Activated CD8-positive, alpha-beta memory T cell treated with anti-CD3 and anti-CD28 coated beads for 48 hours (primary cell): Measurements from ENCODE around the gene TEX261.
A peak's percentile ranks its signal among the peaks of the same experiment; 100 is the strongest.
"Not testable (repeated sequence)": the region's sequence is repeated elsewhere in the genome, so short reads cannot be mapped to it uniquely, and the experiment has no call there.

ENCODE experiments used
- DNase-seq, 3 experiments: peaks; one replicate each; pipeline ENCODE4 v3.0.0-alpha.2; 2020; ENCODE audit warnings: low read depth in 2 of 3, low spot score in 2 of 3

Gene TEX261

GRCh38 chr2:71000780-71001591, 6.3 kb upstream of the TEX261 start:
- DNase-seq, result peak in 2 of 3 experiments; percentile 63 to 75

DNA sequence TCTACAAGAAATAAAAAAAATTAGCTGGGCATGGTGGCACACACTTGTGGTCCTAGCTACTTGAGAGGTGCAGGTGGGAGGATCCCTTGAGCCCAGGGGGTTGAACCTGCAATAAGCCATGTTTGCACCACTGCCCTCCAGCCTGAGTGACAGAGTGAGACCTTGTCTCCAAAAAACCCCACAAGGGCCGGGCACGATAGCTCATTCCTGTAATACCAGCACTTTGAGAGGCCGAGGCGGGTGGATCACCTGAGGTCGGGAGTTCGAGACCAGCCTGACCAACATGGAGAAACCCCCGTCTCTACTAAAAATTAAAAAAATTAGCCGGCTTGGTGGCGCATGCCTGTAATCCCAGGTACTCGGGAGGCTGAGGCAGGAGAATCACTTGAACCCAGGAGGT, 5.3 kb upstream of the TEX261 start:
- DNase-seq, result not testable (repeated sequence)

GRCh38 chr2:70999362-70999761, 4.7 kb upstream of the TEX261 start:
- no peak for DNase-seq

- not testable (repeated sequence) for DNase-seq
Observed at GRCh38 chr2:70998885-70999284, 4.2 kb upstream of the TEX261 start.

DNA sequence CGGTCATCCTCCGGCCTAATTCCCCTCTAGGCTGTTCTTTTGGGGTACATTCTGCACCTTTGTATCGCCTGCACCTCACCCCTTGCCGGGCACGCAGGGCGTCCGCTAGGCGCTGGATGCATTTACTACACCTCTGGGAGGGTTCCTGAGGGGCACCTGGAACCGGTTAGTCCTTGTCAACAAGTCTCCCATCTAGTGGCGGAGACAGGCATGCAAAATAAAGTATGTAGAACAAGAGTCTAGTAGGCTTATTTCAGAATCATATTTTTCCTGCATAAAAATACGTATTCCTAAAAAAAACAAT, 705 bp upstream of the TEX261 start:
- no peak for DNase-seq

DNA sequence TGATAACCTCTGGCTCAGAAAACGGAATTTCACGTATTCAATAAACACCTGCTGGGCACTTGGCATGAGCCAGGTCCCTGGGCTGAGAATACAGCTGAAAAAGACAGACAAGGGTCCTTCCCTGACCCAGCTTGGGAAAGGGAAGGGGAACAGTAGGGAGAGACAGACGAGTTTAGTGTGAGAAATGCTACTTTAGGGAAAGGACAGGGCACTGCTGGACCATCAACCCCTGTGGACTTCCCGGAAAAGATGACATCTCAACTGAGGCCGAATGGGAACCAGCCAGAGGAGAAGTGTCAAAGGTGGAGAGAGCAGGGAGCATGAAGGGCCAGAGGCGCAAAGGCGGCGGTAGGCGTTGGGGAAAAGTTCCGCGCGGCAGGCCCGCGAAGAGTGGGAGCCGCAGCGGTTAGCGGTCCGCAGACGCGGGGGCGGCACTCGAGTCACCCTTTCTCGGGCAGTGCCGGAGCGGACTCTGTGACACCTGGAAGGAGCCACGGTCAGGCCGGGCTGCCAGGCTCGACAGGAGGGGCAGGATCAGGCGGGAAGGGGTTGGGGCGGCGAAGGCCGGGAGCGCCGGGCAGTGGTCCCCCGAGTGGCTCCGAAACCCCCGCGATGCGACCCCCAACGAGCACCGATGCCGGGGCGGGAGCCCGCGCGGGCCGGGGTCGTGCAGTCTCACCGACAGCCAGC, 519 bp downstream of the TEX261 start:
- no peak for DNase-seq

GRCh38 chr2:70992945-70993853, 1.5 kb downstream of the TEX261 start:
- DNase-seq, result no peak

- no peak for DNase-seq
Observed at GRCh38 chr2:70991742-70992141, 2.9 kb downstream of the TEX261 start.

DNA sequence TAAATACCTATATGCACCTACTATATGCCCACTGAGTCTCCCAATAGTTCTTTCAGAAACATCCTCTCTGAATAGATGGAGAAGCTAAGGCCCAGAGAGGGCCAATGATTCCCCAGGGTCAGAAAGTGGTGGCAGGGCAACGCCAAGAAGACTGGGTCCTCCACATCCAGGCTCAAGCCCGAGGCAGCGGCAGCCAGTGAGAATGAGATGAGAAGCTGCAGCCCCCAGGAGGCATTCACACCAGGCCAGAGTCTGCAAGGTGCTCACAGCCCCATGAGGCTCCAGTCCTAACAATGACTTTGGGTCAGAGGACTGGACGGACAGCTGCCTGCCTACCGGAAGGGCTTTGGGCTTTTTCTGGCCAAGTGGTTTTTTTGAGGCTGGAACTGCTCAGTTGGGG, 3.5 kb downstream of the TEX261 start:
- DNase-seq, result no peak

DNA sequence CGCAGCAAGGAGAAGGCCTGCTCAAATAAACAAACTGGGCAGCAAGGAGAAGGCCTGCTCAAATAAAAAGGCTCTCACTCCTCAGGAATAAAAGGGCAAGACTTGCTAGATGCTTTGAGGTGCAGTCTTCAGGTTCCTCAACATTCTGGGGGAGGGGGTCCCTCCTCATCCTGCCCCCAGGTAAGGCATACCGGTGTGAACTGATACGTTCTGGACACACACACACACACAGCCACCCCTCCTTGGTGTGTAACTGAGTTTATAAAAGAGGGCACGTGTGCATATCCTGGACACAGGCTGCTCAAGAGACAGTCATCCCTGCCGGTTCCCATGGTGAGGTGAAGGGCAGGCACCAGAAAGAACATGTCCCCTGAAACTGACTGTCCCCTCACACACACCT, 4.5 kb downstream of the TEX261 start:
- no peak for DNase-seq

- no peak for DNase-seq
Observed at GRCh38 chr2:70988726-70989648, 5.7 kb downstream of the TEX261 start.

- no peak for DNase-seq
Observed at GRCh38 chr2:70988151-70988550, 6.5 kb downstream of the TEX261 start.

- no peak for DNase-seq
Observed at GRCh38 chr2:70987386-70987785, 7.3 kb downstream of the TEX261 start.

GRCh38 chr2:70986499-70987189, 8.0 kb downstream of the TEX261 start:
- DNase-seq, result no peak

GRCh38 chr2:70985956-70986355, 8.7 kb downstream of the TEX261 start:
- no peak for DNase-seq

DNA sequence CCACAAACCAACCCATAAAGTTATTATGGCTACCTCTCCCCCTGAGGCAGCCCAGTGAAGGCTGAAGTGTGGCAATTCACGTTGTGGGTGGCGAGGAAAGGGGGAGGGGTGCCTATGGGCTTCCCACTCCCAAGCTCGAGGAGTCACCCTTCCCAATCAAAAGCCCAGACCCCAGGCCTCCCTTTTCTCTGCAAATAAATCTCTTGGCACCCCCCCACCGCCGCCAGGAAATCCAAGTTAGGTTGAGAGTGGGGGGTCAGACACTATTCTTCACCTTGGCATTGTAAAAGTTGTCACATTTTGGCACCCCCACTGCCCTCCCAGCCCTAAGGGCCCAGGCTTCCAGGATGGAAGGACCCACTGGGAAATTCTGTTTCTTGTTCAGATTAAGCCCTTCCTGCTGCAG, 9.4 kb downstream of the TEX261 start:
- no peak for DNase-seq

- DNase-seq, result peak in 2 of 3 experiments; percentile 67 to 69
Observed at GRCh38 chr2:70984576-70985282, 9.9 kb downstream of the TEX261 start.

DNA sequence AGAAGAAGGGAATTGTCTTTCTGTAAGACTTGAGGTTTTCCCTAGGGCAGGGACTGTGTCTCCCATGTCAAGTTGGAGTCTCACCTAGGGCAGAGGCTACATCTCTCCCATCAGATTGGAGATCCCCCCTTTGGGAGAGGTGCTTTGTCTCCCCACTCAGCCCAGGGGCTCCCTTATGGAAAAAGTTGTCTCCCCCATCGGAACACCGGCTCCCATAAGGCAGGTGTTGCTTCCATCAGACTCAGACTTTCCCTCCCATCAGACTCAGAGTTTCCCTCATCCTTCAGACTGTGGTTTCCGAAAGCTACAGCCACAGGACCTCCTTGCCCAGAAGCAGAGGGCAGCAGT, 10.5 kb downstream of the TEX261 start:
- DNase-seq, result no peak

GRCh38 chr2:70983506-70984227, 11.0 kb downstream of the TEX261 start:
- DNase-seq, result no peak
